H9 (cell line): Measurements from ENCODE around the gene PBX1. TPM values are rescaled to one million over a fixed set of nuclear protein-coding genes. Genes with fewer than 3 reads are reported as not detected.

ENCODE experiments used
- DNase-seq: peaks from one replicate; pipeline ENCODE4 v3.0.0-alpha.2; 2017
- H2AFZ ChIP-seq: one replicate; pipeline ENCODE4 v1.6.1; 2013; ENCODE audit warnings: mild to moderate bottlenecking, low read length, control low read depth, moderate library complexity
- H2AK5ac ChIP-seq: 2 replicates; pipeline ENCODE4 v1.6.1; 2013; ENCODE audit warnings: low read length, control low read depth, mixed read lengths; ENCODE audit not compliant: insufficient read length
- H2BK120ac ChIP-seq: one replicate; pipeline ENCODE4 v1.6.1; 2013; ENCODE audit warnings: low read depth, mild to moderate bottlenecking, low read length, control low read depth, inconsistent platforms; ENCODE audit not compliant: poor library complexity, severe bottlenecking
- H2BK12ac ChIP-seq: 2 replicates; pipeline ENCODE4 v1.6.1; 2013; ENCODE audit warnings: low read length, control low read depth, mixed read lengths, low read depth; ENCODE audit not compliant: insufficient read length
- H2BK15ac ChIP-seq: 2 replicates; pipeline ENCODE4 v1.6.1; 2013; ENCODE audit warnings: low read depth, low read length, control low read depth
- H2BK20ac ChIP-seq: one replicate; pipeline ENCODE4 v1.6.1; 2013; ENCODE audit warnings: low read depth, mild to moderate bottlenecking, low read length, control low read depth, inconsistent platforms; ENCODE audit not compliant: poor library complexity, severe bottlenecking
- H2BK5ac ChIP-seq: 2 replicates; pipeline ENCODE4 v1.6.1; 2013; ENCODE audit warnings: low read length, control low read depth, mixed read lengths; ENCODE audit not compliant: insufficient read length
- H3K14ac ChIP-seq: 2 replicates; pipeline ENCODE4 v1.6.1; 2013; ENCODE audit warnings: low read length, control low read depth; ENCODE audit not compliant: insufficient read depth
- H3K18ac ChIP-seq: 2 replicates; pipeline ENCODE4 v1.6.1; 2013; ENCODE audit warnings: low read depth, mild to moderate bottlenecking, mixed read lengths, low read length, control low read depth; ENCODE audit not compliant: insufficient read length
- H3K23ac ChIP-seq: 2 replicates; pipeline ENCODE4 v1.6.1; 2013; ENCODE audit warnings: low read length, control low read depth, mixed read lengths, low read depth; ENCODE audit not compliant: insufficient read length
- H3K23me2 ChIP-seq: 2 replicates; pipeline ENCODE4 v1.6.1; 2013; ENCODE audit warnings: low read depth, mild to moderate bottlenecking, mixed read lengths, low read length, control low read depth; ENCODE audit not compliant: insufficient read length, poor library complexity, severe bottlenecking
- H3K27ac ChIP-seq: 2 replicates; pipeline ENCODE4 v1.5.1; 2013; ENCODE audit warnings: low read length, control low read depth, mixed read lengths, low read depth; ENCODE audit not compliant: insufficient read length
- H3K27me3 ChIP-seq: 2 replicates; pipeline ENCODE4 v1.6.1; 2013; ENCODE audit warnings: low read length, control low read depth, inconsistent platforms; ENCODE audit not compliant: insufficient read depth
- H3K4ac ChIP-seq: 2 replicates; pipeline ENCODE4 v1.6.1; 2013; ENCODE audit warnings: low read depth, mild to moderate bottlenecking, control low read depth, inconsistent platforms, low read length, moderate library complexity
- H3K4me1 ChIP-seq: 2 replicates; pipeline ENCODE4 v1.6.1; 2013; ENCODE audit warnings: low read length, control low read depth, inconsistent platforms; ENCODE audit not compliant: insufficient read depth
- H3K4me2 ChIP-seq: 2 replicates; pipeline ENCODE4 v1.6.1; 2013; ENCODE audit warnings: low read length, control low read depth, mixed read lengths; ENCODE audit not compliant: insufficient read length, insufficient read depth
- H3K56ac ChIP-seq: 2 replicates; pipeline ENCODE4 v1.6.1; 2013; ENCODE audit warnings: low read depth, mild to moderate bottlenecking, mixed read lengths, low read length, control low read depth; ENCODE audit not compliant: insufficient read length
- H3K79me1 ChIP-seq: 2 replicates; pipeline ENCODE4 v1.6.1; 2013; ENCODE audit warnings: low read depth, mild to moderate bottlenecking, moderate library complexity, low read length, control low read depth, inconsistent platforms; ENCODE audit not compliant: insufficient read depth, poor library complexity, severe bottlenecking
- H3K79me2 ChIP-seq: 2 replicates; pipeline ENCODE4 v1.6.1; 2013; ENCODE audit warnings: low read length, control low read depth, inconsistent platforms; ENCODE audit not compliant: insufficient read depth
- H3K9ac ChIP-seq: 2 replicates; pipeline ENCODE4 v1.6.1; 2013; ENCODE audit warnings: low read length, control low read depth, mixed read lengths; ENCODE audit not compliant: insufficient read length; ENCODE audit errors: extremely low read depth
- H3K9me3 ChIP-seq: one replicate; pipeline ENCODE4 v1.6.1; 2013; ENCODE audit warnings: low read depth, low read length, inconsistent platforms; ENCODE audit not compliant: control insufficient read depth
- H3T11ph ChIP-seq: one replicate; pipeline ENCODE4 v1.6.1; 2013; ENCODE audit warnings: mild to moderate bottlenecking, low read length, control low read depth, inconsistent platforms
- H4K20me1 ChIP-seq: one replicate; pipeline ENCODE4 v1.6.1; 2013; ENCODE audit not compliant: control insufficient read depth, insufficient read length, insufficient read depth
- H4K5ac ChIP-seq: 2 replicates; pipeline ENCODE4 v1.6.1; 2013; ENCODE audit warnings: low read depth, mild to moderate bottlenecking, mixed read lengths, low read length, control low read depth; ENCODE audit not compliant: insufficient read length
- H4K8ac ChIP-seq: replicated peaks from 2 replicates; pipeline ENCODE4 v1.6.1; 2013; ENCODE audit warnings: low read length, control low read depth, mixed read lengths, low read depth; ENCODE audit not compliant: insufficient read length
- H4K91ac ChIP-seq: 2 replicates; pipeline ENCODE4 v1.6.1; 2013; ENCODE audit warnings: low read depth, mild to moderate bottlenecking, moderate library complexity, mixed read lengths, low read length, control low read depth; ENCODE audit not compliant: insufficient read length
- H3K27ac Mint-ChIP-seq, 3 experiments: 2 replicates in 2 of 3; 3 replicates in 1 of 3; pipeline ENCODE4 v1.8.0; 2020 to 2021; ENCODE audit warnings: mixed read lengths in 3 of 3, mild to moderate bottlenecking in 1 of 3, moderate library complexity in 1 of 3
- H3K27me3 Mint-ChIP-seq: 2 replicates; pipeline ENCODE4 v1.8.0; 2021; ENCODE audit warnings: low read depth, mild to moderate bottlenecking, moderate library complexity, mixed read lengths
- H3K36me3 Mint-ChIP-seq, 3 experiments: 2 replicates in 2 of 3; 3 replicates in 1 of 3; pipeline ENCODE4 v1.8.0; 2020 to 2021; ENCODE audit warnings: low read depth in 3 of 3, mixed read lengths in 3 of 3; ENCODE audit not compliant: insufficient read depth in 1 of 3
- H3K4me1 Mint-ChIP-seq, 2 experiments: 2 replicates each; pipeline ENCODE4 v1.8.0; 2020; ENCODE audit warnings: mixed read lengths in 2 of 2
- H3K4me3 Mint-ChIP-seq, 2 experiments: 2 replicates in 1 of 2; 3 replicates in 1 of 2; pipeline ENCODE4 v1.8.0; 2020 to 2021; ENCODE audit warnings: mild to moderate bottlenecking in 2 of 2, mixed read lengths in 2 of 2, moderate library complexity in 1 of 2
- H3K9me3 Mint-ChIP-seq, 2 experiments: 2 replicates in 1 of 2; 3 replicates in 1 of 2; pipeline ENCODE4 v1.8.0; 2020; ENCODE audit warnings: mild to moderate bottlenecking in 2 of 2, mixed read lengths in 2 of 2, moderate library complexity in 1 of 2
- CTCF ChIP-seq: fragments of 200-600 bp; sonication (generic); conservative IDR thresholded peaks from 3 replicates; pipeline ENCODE4 v1.8.0; 2021; ENCODE audit warnings: antibody characterized with exemption, mild to moderate bottlenecking
- WGBS: extraction: QIAGEN DNeasy Blood & Tissue Kit; methylation state at CpG from one replicate; pipeline ENCODE4 v1.1.7; 2013; ENCODE audit warnings: missing lambda C conversion rate, low lambda C conversion rate, mixed read lengths; ENCODE audit not compliant: insufficient read length; ENCODE audit errors: extremely low coverage; 5-methylcytosine and 5-hydroxymethylcytosine counted together
- total RNA-seq: library from RNA; stranded (reverse); gene quantifications from 2 replicates; pipeline ENCODE4 v1.2.1, GENCODE V29; 2021

The PBX1 gene
- total RNA-seq, 1 experiment from 2014 or later, result 142 TPM

- Mint-ChIP-seq H3K4me1 (peaks cover 21 to 23% of the 10 kb centered on the region in 2 experiments), H3K9me3 (no peaks in the 10 kb centered on the region), H3K4me3 (no peak overlapping the region), H3K27me3 (no peaks in the 10 kb centered on the region), H3K36me3 (peaks cover 0 to 3% (median 0%) of the 10 kb centered on the region in 3 experiments; a peak in 3 of 7 replicates), H3K27ac (peak overlapping the region in 1 of 3 experiments; percentile 88; a peak in 2 of 7 replicates)
- no peak overlapping the region for H3K56ac ChIP-seq
- H3K27me3 ChIP-seq, result no peaks in the 10 kb centered on the region
- no peak overlapping the region for H2BK12ac ChIP-seq
- no peaks in the 10 kb centered on the region for H3K9me3 ChIP-seq
- no peak overlapping the region for H2BK20ac ChIP-seq
- no peak overlapping the region for H3K23ac ChIP-seq
- no peak overlapping the region for H2AFZ ChIP-seq
- no peak overlapping the region for H3K4ac ChIP-seq
- no peak overlapping the region for H3K9ac ChIP-seq
- no peak overlapping the region for H2BK5ac ChIP-seq
- no CpG with 5 or more reads among the region's 1 CpG for WGBS
- no peak for DNase-seq
- H4K91ac ChIP-seq, result no peak overlapping the region
- no peaks in the 10 kb centered on the region for H3K79me1 ChIP-seq
- no peak overlapping the region for H3K18ac ChIP-seq
- no peak overlapping the region for H3K4me2 ChIP-seq
- no peak overlapping the region for H2AK5ac ChIP-seq
- TF ChIP-seq CTCF, result no peak
- H2BK120ac ChIP-seq, result no peak overlapping the region
- H4K20me1 ChIP-seq, result no peaks in the 10 kb centered on the region
- H3K23me2 ChIP-seq, result no peaks in the 10 kb centered on the region
- H3K79me2 ChIP-seq, result no peaks in the 10 kb centered on the region; the same call in 1 of the 2 replicates
- no peak overlapping the region for H4K5ac ChIP-seq
- H3K14ac ChIP-seq, result no peak overlapping the region
- no peak overlapping the region for H4K8ac ChIP-seq
- H3K27ac ChIP-seq, result no peak overlapping the region
- no peak overlapping the region for H3T11ph ChIP-seq
- H3K4me1 ChIP-seq, result no peaks in the 10 kb centered on the region; the same call in 1 of the 2 replicates
- no peak overlapping the region for H2BK15ac ChIP-seq
These were observed 207.2 kb downstream of the PBX1 start for GRCh38 chr1:164765992-164766720.
